Nephron progenitor cell (in vitro differentiated cells): ENCODE measurements around the gene MUTYH.
A peak's percentile ranks its signal among the peaks of the same experiment; 100 is the strongest.
"Not testable (repeated sequence)": the region's sequence is repeated elsewhere in the genome, so short reads cannot be mapped to it uniquely, and the experiment has no call there.

Source experiments
- DNase-seq: peaks from one replicate; pipeline ENCODE4 v3.0.0; 2021
- H3K27ac Mint-ChIP-seq: 2 replicates; pipeline ENCODE4 v1.8.0; 2021; ENCODE audit warnings: mild to moderate bottlenecking, moderate library complexity, mixed read lengths
- H3K27me3 Mint-ChIP-seq: 2 replicates; pipeline ENCODE4 v1.8.0; 2021; ENCODE audit warnings: mild to moderate bottlenecking, low read depth, mixed read lengths; ENCODE audit not compliant: poor library complexity
- H3K36me3 Mint-ChIP-seq: 2 replicates; pipeline ENCODE4 v1.8.0; 2021; ENCODE audit warnings: low read depth, mixed read lengths
- H3K4me1 Mint-ChIP-seq: 2 replicates; pipeline ENCODE4 v1.8.0; 2021; ENCODE audit warnings: mixed read lengths
- H3K4me3 Mint-ChIP-seq: 2 replicates; pipeline ENCODE4 v1.8.0; 2021; ENCODE audit warnings: mild to moderate bottlenecking, moderate library complexity, mixed read lengths
- H3K9me3 Mint-ChIP-seq: 2 replicates; pipeline ENCODE4 v1.8.0; 2021; ENCODE audit warnings: mild to moderate bottlenecking, moderate library complexity, mixed read lengths
- CTCF ChIP-seq: fragments of 200-600 bp; sonication (generic); IDR thresholded peaks from 2 replicates; pipeline ENCODE4 v1.5.0; 2021; ENCODE audit warnings: antibody characterized with exemption

Gene MUTYH

GRCh38 chr1:45370575-45370974 lies 30.3 kb upstream of the MUTYH start:
- Mint-ChIP-seq H3K4me1 (no peaks in the 10 kb centered on the region), H3K27ac (no peak overlapping the region), H3K4me3 (no peak overlapping the region), H3K27me3 (peaks cover 20% of the 10 kb centered on the region), H3K9me3 (no peaks in the 10 kb centered on the region), H3K36me3 (no peaks in the 10 kb centered on the region)
- no peak for DNase-seq
- TF ChIP-seq CTCF, result no peak

- Mint-ChIP-seq H3K27me3 (peaks cover 5% of the 10 kb centered on the region), H3K4me3 (no peak overlapping the region), H3K36me3 (no peaks in the 10 kb centered on the region), H3K4me1 (peaks cover 15% of the 10 kb centered on the region), H3K9me3 (no peaks in the 10 kb centered on the region), H3K27ac (no peak overlapping the region)
- no peak for DNase-seq
- TF ChIP-seq CTCF, result no peak
Observed at GRCh38 chr1:45365051-45365450, 24.8 kb upstream of the MUTYH start.

GRCh38 chr1:45364294-45364693 lies 24.1 kb upstream of the MUTYH start:
- no peak for DNase-seq
- H3K27ac Mint-ChIP-seq, result no peak overlapping the region
- no peaks in the 10 kb centered on the region for H3K36me3 Mint-ChIP-seq
- H3K4me3 Mint-ChIP-seq, result no peak overlapping the region
- no peak for TF ChIP-seq CTCF
- peaks cover 17% of the 10 kb centered on the region for H3K4me1 Mint-ChIP-seq
- no peaks in the 10 kb centered on the region for H3K9me3 Mint-ChIP-seq
- H3K27me3 Mint-ChIP-seq, result peaks cover 5% of the 10 kb centered on the region

- not testable (repeated sequence) for DNase-seq, H3K27ac Mint-ChIP-seq, H3K36me3 Mint-ChIP-seq, H3K9me3 Mint-ChIP-seq, H3K27me3 Mint-ChIP-seq, H3K4me3 Mint-ChIP-seq
- peaks cover 23% of the 10 kb centered on the region for H3K4me1 Mint-ChIP-seq
Observed at GRCh38 chr1:45360981-45361380, 20.7 kb upstream of the MUTYH start.

- Mint-ChIP-seq H3K9me3 (no peaks in the 10 kb centered on the region), H3K27me3 (peaks cover 9% of the 10 kb centered on the region), H3K27ac (peak overlapping the region; percentile 70)
Observed at GRCh38 chr1:45359882-45360513, 19.8 kb upstream of the MUTYH start.

GRCh38 chr1:45356186-45356585 lies 15.9 kb upstream of the MUTYH start:
- Mint-ChIP-seq H3K4me3 (no peak overlapping the region), H3K36me3 (no peaks in the 10 kb centered on the region), H3K27me3 (peaks cover 4% of the 10 kb centered on the region), H3K27ac (peak overlapping the region; percentile 8), H3K4me1 (peaks cover 24% of the 10 kb centered on the region), H3K9me3 (no peaks in the 10 kb centered on the region)
- TF ChIP-seq CTCF, result no peak
- no peak for DNase-seq

More at GRCh38 chr1:45359882-45360513, 19.8 kb upstream of the MUTYH start:
- Mint-ChIP-seq H3K4me1 (peaks cover 28% of the 10 kb centered on the region), H3K36me3 (no peaks in the 10 kb centered on the region), H3K4me3 (no peak overlapping the region)
- DNase-seq, result no peak
- TF ChIP-seq CTCF, result peak; percentile 55
